GM12872 (cell line): Measurements from ENCODE around the gene CNTNAP2.

ENCODE experiments used
- CTCF ChIP-seq: IDR thresholded peaks from 3 replicates; pipeline ENCODE4 v1.5.1; 2011; ENCODE audit warnings: low read depth, mild to moderate bottlenecking, low read length, moderate library complexity; ENCODE audit not compliant: insufficient read depth

The CNTNAP2 gene

GRCh38 chr7:146773506-146773905, 656.9 kb downstream of the CNTNAP2 start:
- no peak for TF ChIP-seq CTCF

GRCh38 chr7:146781352-146782116, 664.9 kb downstream of the CNTNAP2 start:
- TF ChIP-seq CTCF = no peak

- no peak for TF ChIP-seq CTCF
Measured at GRCh38 chr7:146787266-146787665, 670.7 kb downstream of the CNTNAP2 start.

GRCh38 chr7:146788008-146788407, 671.4 kb downstream of the CNTNAP2 start:
- no peak for TF ChIP-seq CTCF

GRCh38 chr7:146791344-146792285, 675.0 kb downstream of the CNTNAP2 start:
- no peak for TF ChIP-seq CTCF

- TF ChIP-seq CTCF = no peak
Measured at GRCh38 chr7:146804620-146805019, 688.0 kb downstream of the CNTNAP2 start.

GRCh38 chr7:146805082-146805481, 688.5 kb downstream of the CNTNAP2 start:
- no peak for TF ChIP-seq CTCF
